CD4-positive, alpha-beta T cell treated with Interleukin-17A for 4 hours (primary cell): ENCODE results near the gene PDXK.

Source experiments
- DNase-seq: peaks from one replicate; pipeline ENCODE4 v3.0.0-alpha.2; 2020; ENCODE audit warnings: mixed read lengths

PDXK gene

GRCh38 chr21:43726686-43727518, 8.0 kb downstream of the PDXK start:
- no peak for DNase-seq

GRCh38 chr21:43727519-43728153, 8.7 kb downstream of the PDXK start:
- no peak for DNase-seq

- DNase-seq: no peak
These were observed 9.2 kb downstream of the PDXK start for GRCh38 chr21:43728154-43728466.

GRCh38 chr21:43728467-43729390, 9.8 kb downstream of the PDXK start:
- DNase-seq: peak; percentile 80

GRCh38 chr21:43731476-43731875, 12.5 kb downstream of the PDXK start:
- no peak for DNase-seq

GRCh38 chr21:43731891-43732711, 13.2 kb downstream of the PDXK start:
- no peak for DNase-seq

GRCh38 chr21:43733060-43733459, 14.1 kb downstream of the PDXK start:
- DNase-seq: no peak

GRCh38 chr21:43733529-43734071, 14.7 kb downstream of the PDXK start:
- DNase-seq: no peak

GRCh38 chr21:43734131-43734927, 15.4 kb downstream of the PDXK start:
- DNase-seq: no peak

GRCh38 chr21:43734928-43735229, 15.9 kb downstream of the PDXK start:
- no peak for DNase-seq

- DNase-seq: no peak
These were observed 16.5 kb downstream of the PDXK start for GRCh38 chr21:43735236-43736091.

GRCh38 chr21:43736224-43736883, 17.4 kb downstream of the PDXK start:
- DNase-seq: no peak

GRCh38 chr21:43737158-43737950, 18.4 kb downstream of the PDXK start:
- DNase-seq: no peak

- DNase-seq: no peak
These were observed 20.9 kb downstream of the PDXK start for GRCh38 chr21:43739621-43740435.

GRCh38 chr21:43740497-43741156, 21.7 kb downstream of the PDXK start:
- DNase-seq: no peak

GRCh38 chr21:43741423-43742096, 22.6 kb downstream of the PDXK start:
- no peak for DNase-seq

GRCh38 chr21:43743947-43744346, 25.0 kb downstream of the PDXK start:
- DNase-seq: no peak
